Measurements from ENCODE around the gene SMIM45.
A peak's percentile ranks its signal among the peaks of the same experiment; 100 is the strongest.

The SMIM45 gene

GRCh38 chr22:41951898-41952474 lies at the start of gene SMIM45:
Gene SMIM45, plus strand, starts transcription at chr22:41952150.
- DNase-seq: no peak

GRCh38 chr22:41902932-41903421 lies 49.0 kb upstream of the SMIM45 start:
- DNase-seq: no peak

- DNase-seq: no peak
Observed at GRCh38 chr22:41904450-41905410, 47.2 kb upstream of the SMIM45 start.

- DNase-seq: no peak
Observed at GRCh38 chr22:41905411-41906202, 46.3 kb upstream of the SMIM45 start.

GRCh38 chr22:41906822-41907221 lies 45.1 kb upstream of the SMIM45 start:
- DNase-seq: no peak

- no peak for DNase-seq
Observed at GRCh38 chr22:41907436-41908401, 44.2 kb upstream of the SMIM45 start.

GRCh38 chr22:41908411-41909309 lies 43.3 kb upstream of the SMIM45 start:
- DNase-seq: no peak

GRCh38 chr22:41909310-41910049 lies 42.5 kb upstream of the SMIM45 start:
- DNase-seq: no peak

- peak; percentile 56 to 62 for DNase-seq
Observed at GRCh38 chr22:41910050-41911000, 41.6 kb upstream of the SMIM45 start.

- DNase-seq: peak in 1 of 2 experiments; percentile 42
Observed at GRCh38 chr22:41911001-41911611, 40.8 kb upstream of the SMIM45 start.

- DNase-seq: peak in 1 of 2 experiments; percentile 31
Observed at GRCh38 chr22:41912338-41913039, 39.5 kb upstream of the SMIM45 start.

- DNase-seq: peak in 1 of 2 experiments; percentile 31
Observed at GRCh38 chr22:41913040-41913719, 38.8 kb upstream of the SMIM45 start.

- DNase-seq: peak; percentile 32 to 35
Observed at GRCh38 chr22:41913842-41914534, 38.0 kb upstream of the SMIM45 start.

- no peak for DNase-seq
Observed at GRCh38 chr22:41914611-41915034, 37.3 kb upstream of the SMIM45 start.

GRCh38 chr22:41915035-41915785 lies 36.7 kb upstream of the SMIM45 start, which contains the start of gene SHISA8:
Gene SHISA8, minus strand, starts transcription at chr22:41915074. Its CDS starts 407 bp downstream, at chr22:41914667.
- peak in 1 of 2 experiments; percentile 70 for DNase-seq
